KMS-11 (cell line): ENCODE measurements around the gene AK5.

Experiments
- H2AFZ ChIP-seq: fragments of 200-600 bp; sonication (generic); 2 replicates; pipeline ENCODE4 v1.6.1; 2016; ENCODE audit warnings: antibody characterized with exemption, mixed run types, low read depth
- H3K27ac ChIP-seq: fragments of 200-600 bp; sonication (generic); 2 replicates; pipeline ENCODE4 v1.6.1; 2016; ENCODE audit warnings: mild to moderate bottlenecking, mixed run types
- H3K27me3 ChIP-seq: fragments of 200-600 bp; sonication (generic); 2 replicates; pipeline ENCODE4 v1.6.1; 2017; ENCODE audit warnings: mild to moderate bottlenecking, low read depth, mixed run types, moderate library complexity; ENCODE audit not compliant: insufficient read depth
- H3K36me3 ChIP-seq: fragments of 200-600 bp; sonication (generic); 2 replicates; pipeline ENCODE4 v1.6.1; 2017; ENCODE audit warnings: mild to moderate bottlenecking, mixed run types; ENCODE audit not compliant: insufficient read depth
- H3K4me1 ChIP-seq: fragments of 200-600 bp; sonication (generic); 2 replicates; pipeline ENCODE4 v1.6.1; 2016; ENCODE audit warnings: mild to moderate bottlenecking, low read depth, mixed run types; ENCODE audit not compliant: poor library complexity, severe bottlenecking
- H3K4me2 ChIP-seq: fragments of 200-600 bp; sonication (generic); 2 replicates; pipeline ENCODE4 v1.7.0; 2016; ENCODE audit warnings: mild to moderate bottlenecking, mixed run types
- H3K4me3 ChIP-seq: fragments of 200-600 bp; sonication (generic); IDR thresholded peaks from 2 replicates; pipeline ENCODE4 v1.6.1; 2017; ENCODE audit warnings: low read depth, low read length, mixed read lengths; ENCODE audit not compliant: insufficient read depth
- H3K79me2 ChIP-seq: fragments of 200-600 bp; sonication (generic); 2 replicates; pipeline ENCODE4 v1.6.1; 2016; ENCODE audit warnings: low read depth, mixed run types; ENCODE audit not compliant: insufficient read depth
- H3K9ac ChIP-seq: fragments of 200-600 bp; sonication (generic); 2 replicates; pipeline ENCODE4 v1.6.1; 2016; ENCODE audit warnings: mild to moderate bottlenecking, mixed run types
- H4K20me1 ChIP-seq: fragments of 200-600 bp; sonication (generic); 2 replicates; pipeline ENCODE4 v1.6.1; 2016; ENCODE audit warnings: mild to moderate bottlenecking, mixed run types; ENCODE audit not compliant: insufficient read depth
- TF ChIP-seq, protein P1 (sequence below): fragments of 200-600 bp; sonication (generic); conservative IDR thresholded peaks from 2 replicates; pipeline ENCODE4 v1.6.1; 2017; ENCODE audit warnings: low read depth, mild to moderate bottlenecking, antibody characterized with exemption, low read length, moderate library complexity, mixed read lengths

The AK5 gene

GRCh38 chr1:77288275-77288674, 6.5 kb downstream of the AK5 start:
- Histone ChIP-seq H3K79me2 (no peaks in the 10 kb centered on the region), H4K20me1 (no peaks in the 10 kb centered on the region), H3K4me3 (no peak overlapping the region), H3K4me2 (no peak overlapping the region), H3K4me1 (no peaks in the 10 kb centered on the region), H3K9ac (no peak overlapping the region), H3K36me3 (no peaks in the 10 kb centered on the region), H3K27me3 (no peaks in the 10 kb centered on the region), H2AFZ (no peak overlapping the region), H3K27ac (no peak overlapping the region)
- TF ChIP-seq, protein P1, sequence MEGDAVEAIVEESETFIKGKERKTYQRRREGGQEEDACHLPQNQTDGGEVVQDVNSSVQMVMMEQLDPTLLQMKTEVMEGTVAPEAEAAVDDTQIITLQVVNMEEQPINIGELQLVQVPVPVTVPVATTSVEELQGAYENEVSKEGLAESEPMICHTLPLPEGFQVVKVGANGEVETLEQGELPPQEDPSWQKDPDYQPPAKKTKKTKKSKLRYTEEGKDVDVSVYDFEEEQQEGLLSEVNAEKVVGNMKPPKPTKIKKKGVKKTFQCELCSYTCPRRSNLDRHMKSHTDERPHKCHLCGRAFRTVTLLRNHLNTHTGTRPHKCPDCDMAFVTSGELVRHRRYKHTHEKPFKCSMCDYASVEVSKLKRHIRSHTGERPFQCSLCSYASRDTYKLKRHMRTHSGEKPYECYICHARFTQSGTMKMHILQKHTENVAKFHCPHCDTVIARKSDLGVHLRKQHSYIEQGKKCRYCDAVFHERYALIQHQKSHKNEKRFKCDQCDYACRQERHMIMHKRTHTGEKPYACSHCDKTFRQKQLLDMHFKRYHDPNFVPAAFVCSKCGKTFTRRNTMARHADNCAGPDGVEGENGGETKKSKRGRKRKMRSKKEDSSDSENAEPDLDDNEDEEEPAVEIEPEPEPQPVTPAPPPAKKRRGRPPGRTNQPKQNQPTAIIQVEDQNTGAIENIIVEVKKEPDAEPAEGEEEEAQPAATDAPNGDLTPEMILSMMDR = no peak

GRCh38 chr1:77290576-77290975, 8.8 kb downstream of the AK5 start:
- Histone ChIP-seq H3K36me3 (no peaks in the 10 kb centered on the region), H3K4me3 (no peak overlapping the region), H3K27me3 (no peaks in the 10 kb centered on the region), H3K27ac (no peak overlapping the region), H4K20me1 (no peaks in the 10 kb centered on the region), H3K9ac (no peak overlapping the region), H3K4me1 (no peaks in the 10 kb centered on the region), H2AFZ (no peak overlapping the region), H3K4me2 (no peak overlapping the region), H3K79me2 (no peaks in the 10 kb centered on the region)
- TF ChIP-seq, protein P1 = no peak

- Histone ChIP-seq H4K20me1 (no peaks in the 10 kb centered on the region), H2AFZ (no peak overlapping the region), H3K27ac (no peak overlapping the region), H3K9ac (no peak overlapping the region), H3K4me3 (no peak overlapping the region), H3K36me3 (no peaks in the 10 kb centered on the region), H3K27me3 (no peaks in the 10 kb centered on the region), H3K4me2 (no peak overlapping the region), H3K4me1 (no peaks in the 10 kb centered on the region), H3K79me2 (no peaks in the 10 kb centered on the region)
- TF ChIP-seq, protein P1 = no peak
Measured at GRCh38 chr1:77292551-77292950, 10.7 kb downstream of the AK5 start.

DNA sequence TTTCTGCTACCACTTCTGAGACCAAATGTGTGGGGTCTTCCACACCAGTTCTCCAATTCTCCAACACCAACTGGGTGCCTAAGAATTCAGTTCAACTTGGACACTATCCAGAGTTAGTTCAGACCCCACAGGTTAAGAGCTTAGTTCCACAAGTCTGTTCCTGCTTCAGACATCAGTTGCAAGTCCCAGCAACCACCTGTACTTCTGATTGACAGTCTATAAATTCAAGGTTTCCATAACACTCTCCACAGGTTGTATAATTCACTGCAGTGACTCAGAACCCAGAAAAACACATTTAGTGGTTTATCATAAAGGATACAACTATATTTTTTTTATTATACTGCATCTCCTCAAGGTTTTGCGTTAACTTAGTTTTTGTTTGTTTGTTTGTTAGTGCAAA, 18.7 kb downstream of the AK5 start:
- no peaks in the 10 kb centered on the region for H3K27me3 ChIP-seq
- H4K20me1 ChIP-seq = no peaks in the 10 kb centered on the region
- H3K4me2 ChIP-seq = no peak overlapping the region
- no peak overlapping the region for H2AFZ ChIP-seq
- no peak overlapping the region for H3K9ac ChIP-seq
- no peak overlapping the region for H3K27ac ChIP-seq
- H3K4me1 ChIP-seq = no peaks in the 10 kb centered on the region
- no peaks in the 10 kb centered on the region for H3K79me2 ChIP-seq
- TF ChIP-seq, protein P1 = no peak
- no peak overlapping the region for H3K4me3 ChIP-seq
- no peaks in the 10 kb centered on the region for H3K36me3 ChIP-seq
